Aorta (tissue), 5 donors: Measurements from ENCODE around the gene STARD9. TPM values are rescaled to one million over a fixed set of nuclear protein-coding genes. Genes with fewer than 3 reads are reported as not detected.
A peak's percentile ranks its signal among the peaks of the same experiment; 100 is the strongest.

Experiments
- ATAC-seq: fragments of 200-7000 bp; cut with Tn5 transposase; one replicate; pipeline ENCODE4 v1.9.1; 2022; ENCODE audit warnings: moderate library complexity; ENCODE audit not compliant: low FRiP score
- DNase-seq, 2 donors: peaks; one replicate each; pipeline ENCODE4 v3.0.0-alpha.2; 2020
- H3K27ac ChIP-seq, 2 donors: one replicate each; pipeline ENCODE4 v1.5.1; 2013; ENCODE audit warnings: low read length in 2 of 2, mild to moderate bottlenecking in 2 of 2, moderate library complexity in 2 of 2, control low read depth in 1 of 2, inconsistent platforms in 1 of 2, low read depth in 1 of 2
- H3K27me3 ChIP-seq, 2 donors: one replicate each; pipeline ENCODE4 v1.6.1; 2013; ENCODE audit warnings: control low read depth in 1 of 2, low read length in 1 of 2, mild to moderate bottlenecking in 1 of 2, moderate library complexity in 1 of 2; ENCODE audit not compliant: insufficient read depth in 2 of 2, control insufficient read depth in 1 of 2
- H3K36me3 ChIP-seq, 2 donors: one replicate each; pipeline ENCODE4 v1.6.1; 2013; ENCODE audit warnings: control low read depth in 1 of 2, low read length in 1 of 2, mild to moderate bottlenecking in 1 of 2; ENCODE audit not compliant: insufficient read depth in 2 of 2, control insufficient read depth in 1 of 2
- H3K4me1 ChIP-seq, 2 donors: one replicate each; pipeline ENCODE4 v1.6.1; 2013; ENCODE audit warnings: low read length in 2 of 2, control low read depth in 1 of 2, mild to moderate bottlenecking in 1 of 2, moderate library complexity in 1 of 2; ENCODE audit not compliant: insufficient read depth in 2 of 2, control insufficient read depth in 1 of 2
- H3K4me3 ChIP-seq, 2 donors: one replicate each; pipeline ENCODE4 v1.5.1; 2013; ENCODE audit warnings: low read length in 2 of 2, control low read depth in 1 of 2, mild to moderate bottlenecking in 1 of 2
- H3K9me3 ChIP-seq: one replicate; pipeline ENCODE4 v1.6.1; 2013; ENCODE audit warnings: mild to moderate bottlenecking, low read length; ENCODE audit not compliant: control insufficient read depth
- WGBS, 2 donors: extraction: QIAGEN DNeasy Blood & Tissue Kit; methylation state at CpG; one replicate each; pipeline ENCODE4 v1.1.7; 2013; 5-methylcytosine and 5-hydroxymethylcytosine counted together
- intact Hi-C, 2 donors: fragments of 100-400 bp; cut with DNase I; formaldehyde crosslinking; loops; one replicate each; pipeline versions ENCODE4 v1.14.2 to v1.15.0; 2022
- polyA plus RNA-seq, 2 donors: library from polyadenylated mRNA; stranded (reverse); fragments of 200-250 nt; gene quantifications; one replicate each; pipeline ENCODE4 v1.2.3, GENCODE V29; 2013
- total RNA-seq, 2 donors: library from RNA; stranded (reverse); fragmentation: NEBNext Ultra II Directional; extraction: Animal tissue kit (Norgen Biotek cat#: 25700); gene quantifications; one replicate each; pipeline ENCODE4 v1.2.1, GENCODE V29; 2021
- donor health status: healthy with polysubstance abuse.
- donor health status: Bipolar disorder and iron deficiency.
- donor health status: DM: no; HTN: no; CAD: no.
- donor health status: DM: no; HTN: no; CAD: no.
- donor health status: DM: yes; HTN: yes; CAD: no.

The STARD9 gene
- total and polyA plus RNA-seq, 4 donors: 3.3 to 65.8 (median 26.5) TPM

GRCh38 chr15:42692536-42692935 is 117.1 kb downstream of the STARD9 start:
- no peak overlapping the region for H3K4me3 ChIP-seq
- peaks cover 0 to 15% of the 10 kb centered on the region in 2 donors for H3K36me3 ChIP-seq
- WGBS, 2 donors: 78 to 89% methylated on average over 1 of the region's 1 CpG
- intact Hi-C loops: no loop called here
- ATAC-seq: no peak
- no peaks in the 10 kb centered on the region for H3K4me1 ChIP-seq
- H3K27me3 ChIP-seq: no peaks in the 10 kb centered on the region
- DNase-seq: no peak
- no peaks in the 10 kb centered on the region for H3K9me3 ChIP-seq
- no peak overlapping the region for H3K27ac ChIP-seq

DNA sequence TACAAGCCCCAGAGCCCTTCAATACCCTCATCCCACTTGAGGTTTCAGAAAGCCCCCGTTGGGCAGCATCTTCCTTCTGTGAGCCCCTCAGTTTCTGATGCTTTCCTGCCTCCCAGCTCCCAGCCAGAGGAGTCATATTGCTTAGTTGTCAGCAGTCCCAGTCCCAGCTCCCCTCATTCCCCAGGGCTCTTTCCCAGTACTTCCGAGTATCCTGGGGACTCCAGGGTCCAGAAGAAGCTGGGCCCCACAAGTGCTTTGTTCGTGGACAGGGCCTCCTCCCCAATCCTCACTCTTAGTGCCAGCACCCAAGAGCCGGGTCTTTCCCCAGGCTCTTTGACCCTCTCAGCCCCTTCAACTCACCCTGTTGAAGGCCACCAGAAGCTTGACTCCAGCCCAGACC is 117.6 kb downstream of the STARD9 start:
- DNase-seq (no peak), ATAC-seq (no peak)
- no peaks in the 10 kb centered on the region for H3K27me3 ChIP-seq
- intact Hi-C loops: no loop called here
- H3K36me3 ChIP-seq: peaks cover 0 to 13% of the 10 kb centered on the region in 2 donors
- no peaks in the 10 kb centered on the region for H3K4me1 ChIP-seq
- 89 to 91% methylated on average over 4 of the region's 4 CpGs for WGBS, 2 donors
- no peak overlapping the region for H3K27ac ChIP-seq
- no peak overlapping the region for H3K4me3 ChIP-seq
- no peaks in the 10 kb centered on the region for H3K9me3 ChIP-seq

- 96 to 97% methylated on average over 6 of the region's 6 CpGs for WGBS, 2 donors
- no peak overlapping the region for H3K27ac ChIP-seq
- H3K27me3 ChIP-seq: no peaks in the 10 kb centered on the region
- intact Hi-C loops: no loop called here
- no peak overlapping the region for H3K4me3 ChIP-seq
- H3K4me1 ChIP-seq: no peaks in the 10 kb centered on the region
- H3K36me3 ChIP-seq: peaks cover 0 to 12% of the 10 kb centered on the region in 2 donors
- DNase-seq (no peak), ATAC-seq (no peak)
- no peaks in the 10 kb centered on the region for H3K9me3 ChIP-seq
Observed at GRCh38 chr15:42693496-42693895, 118.1 kb downstream of the STARD9 start.

DNA sequence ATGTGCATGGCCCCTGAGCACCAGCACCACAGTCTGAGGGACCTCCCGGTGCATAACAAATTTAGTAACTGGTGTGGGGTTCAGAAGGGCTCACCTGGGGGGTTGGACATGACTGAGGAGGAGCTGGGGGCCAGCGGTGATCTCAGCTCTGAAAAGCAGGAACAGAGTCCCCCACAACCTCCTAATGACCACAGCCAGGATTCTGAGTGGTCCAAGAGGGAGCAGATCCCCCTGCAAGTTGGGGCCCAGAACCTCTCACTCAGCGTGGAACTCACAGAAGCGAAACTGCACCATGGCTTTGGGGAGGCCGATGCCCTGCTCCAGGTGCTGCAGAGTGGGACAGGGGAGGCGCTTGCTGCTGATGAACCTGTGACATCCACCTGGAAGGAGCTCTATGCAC is 118.5 kb downstream of the STARD9 start:
- intact Hi-C loops: no loop called here
- DNase-seq (no peak), ATAC-seq (no peak)
- Histone ChIP-seq H3K4me3 (no peak overlapping the region), H3K36me3 (peaks cover 0 to 12% of the 10 kb centered on the region in 2 donors), H3K4me1 (no peaks in the 10 kb centered on the region), H3K9me3 (no peaks in the 10 kb centered on the region), H3K27ac (no peak overlapping the region), H3K27me3 (no peaks in the 10 kb centered on the region)
- 96 to 99% methylated on average over 6 of the region's 6 CpGs for WGBS, 2 donors

DNA sequence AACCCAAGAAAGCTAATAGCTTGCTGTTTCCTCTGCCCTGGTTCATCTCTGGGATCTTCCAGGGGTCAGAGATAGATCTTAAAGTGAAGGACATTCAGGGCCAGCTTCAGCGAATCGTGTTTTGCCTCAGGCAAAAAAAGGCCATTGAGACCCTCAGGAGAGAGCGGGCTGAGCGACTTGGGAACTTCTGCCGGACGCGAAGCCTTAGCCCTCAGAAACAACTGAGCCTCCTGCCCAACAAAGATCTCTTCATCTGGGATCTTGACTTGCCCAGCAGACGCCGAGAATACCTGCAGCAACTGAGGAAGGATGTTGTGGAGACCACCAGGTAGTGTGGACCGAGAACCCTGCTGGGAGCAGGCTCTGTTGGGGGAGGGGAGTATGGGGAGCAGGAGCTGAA is 119.0 kb downstream of the STARD9 start:
- Histone ChIP-seq H3K36me3 (peaks cover 0 to 12% of the 10 kb centered on the region in 2 donors), H3K4me1 (no peaks in the 10 kb centered on the region), H3K4me3 (no peak overlapping the region), H3K9me3 (no peaks in the 10 kb centered on the region), H3K27ac (no peak overlapping the region), H3K27me3 (no peaks in the 10 kb centered on the region)
- intact Hi-C loops: no loop called here
- WGBS, 2 donors: 97 to 99% methylated on average over 10 of the region's 10 CpGs
- DNase-seq: no peak
- ATAC-seq: no peak

DNA sequence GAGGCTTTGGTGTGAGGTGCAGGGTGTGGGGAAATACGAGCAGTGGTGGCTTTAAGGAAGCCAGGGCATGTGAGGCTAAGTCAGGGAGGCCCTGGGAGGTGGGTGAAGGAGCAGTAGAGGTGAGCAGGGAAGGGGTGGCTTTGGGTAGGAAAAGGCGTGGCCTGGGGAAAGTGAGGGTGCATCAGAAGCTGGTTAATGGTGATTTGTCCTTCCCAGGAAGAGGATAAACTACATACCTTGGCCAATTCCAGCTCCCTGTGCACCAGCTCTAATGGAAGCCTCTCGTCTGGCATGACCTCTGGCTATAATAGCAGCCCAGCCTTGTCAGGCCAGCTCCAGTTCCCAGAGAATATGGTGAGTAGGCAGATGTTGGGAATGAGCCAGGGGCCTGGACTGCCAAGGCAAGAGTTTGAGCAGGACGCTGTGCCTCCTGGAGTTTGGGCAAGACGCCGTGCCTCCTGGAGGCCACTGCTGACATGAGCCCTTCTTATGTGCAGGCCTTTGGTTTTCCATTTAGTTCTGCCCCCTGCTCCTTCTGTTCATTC is 120.2 kb downstream of the STARD9 start:
- ATAC-seq: no peak
- H3K27ac ChIP-seq: no peak overlapping the region
- H3K36me3 ChIP-seq: peaks cover 0 to 9% of the 10 kb centered on the region in 2 donors
- no peaks in the 10 kb centered on the region for H3K9me3 ChIP-seq
- peak in 1 of 2 donors; percentile 81 for DNase-seq
- H3K4me3 ChIP-seq: no peak overlapping the region
- no peaks in the 10 kb centered on the region for H3K27me3 ChIP-seq
- WGBS, 2 donors: 36 to 38% methylated on average over 6 of the region's 6 CpGs
- intact Hi-C loops: no loop called here
- no peaks in the 10 kb centered on the region for H3K4me1 ChIP-seq

DNA sequence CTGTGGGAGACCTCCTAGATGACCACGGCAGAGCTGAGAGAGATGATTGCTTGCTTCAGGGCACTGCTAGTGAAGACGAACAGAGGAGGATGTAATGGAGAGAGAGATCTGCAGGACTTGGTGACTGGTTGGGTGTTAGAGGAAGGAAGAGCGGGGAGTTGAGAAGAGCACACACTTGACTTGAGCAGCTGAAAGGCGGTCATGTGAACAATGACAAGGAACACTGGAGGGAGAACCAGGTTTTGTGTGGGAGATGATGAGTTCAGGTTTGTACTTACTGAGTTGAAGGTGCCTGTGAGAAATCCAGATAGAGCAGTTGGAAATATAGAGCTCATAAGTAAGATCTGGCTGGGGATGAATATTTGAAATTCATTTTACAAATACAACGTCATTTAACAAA is 121.2 kb downstream of the STARD9 start:
- intact Hi-C loops: no loop called here
- no peak for ATAC-seq

GRCh38 chr15:42704492-42704926 is 129.1 kb downstream of the STARD9 start:
- DNase-seq: peak in 1 of 2 donors; percentile 71
- H3K4me1 ChIP-seq: no peaks in the 10 kb centered on the region
- 26% methylated on average over 4 of the region's 4 CpGs for WGBS, 2 donors
- no peaks in the 10 kb centered on the region for H3K27me3 ChIP-seq
- no peak overlapping the region for H3K4me3 ChIP-seq
- H3K36me3 ChIP-seq: no peaks in the 10 kb centered on the region
- ATAC-seq: peak; percentile 84
- no peak overlapping the region for H3K27ac ChIP-seq
- H3K9me3 ChIP-seq: no peaks in the 10 kb centered on the region
- intact Hi-C loops: loop anchor here (2.0 to 10.0 kb wide), 3 partner anchors 90 to 224 kb away; no protein-coding TSS in a partner anchor

More for the DNA sequence above, 121.2 kb downstream of the STARD9 start:
- H3K4me1 ChIP-seq: no peaks in the 10 kb centered on the region
- H3K27ac ChIP-seq: no peak overlapping the region
- no peaks in the 10 kb centered on the region for H3K27me3 ChIP-seq
- H3K4me3 ChIP-seq: no peak overlapping the region
- no peak for DNase-seq
- 86 to 88% methylated on average over 5 of the region's 5 CpGs for WGBS, 2 donors
- no peaks in the 10 kb centered on the region for H3K9me3 ChIP-seq
- H3K36me3 ChIP-seq: peaks cover 0 to 7% of the 10 kb centered on the region in 2 donors

GRCh38 chr15:42705336-42705735 is 129.9 kb downstream of the STARD9 start:
- no peak for ATAC-seq
- Histone ChIP-seq H3K36me3 (no peaks in the 10 kb centered on the region), H3K4me3 (no peak overlapping the region), H3K27me3 (no peaks in the 10 kb centered on the region), H3K27ac (no peak overlapping the region), H3K4me1 (no peaks in the 10 kb centered on the region), H3K9me3 (no peaks in the 10 kb centered on the region)
- DNase-seq: no peak
- WGBS, 2 donors: 95 to 97% methylated on average over 5 of the region's 5 CpGs
- intact Hi-C loops: loop anchor here (2.0 to 10.0 kb wide), 3 partner anchors 89 to 223 kb away; no protein-coding TSS in a partner anchor
